PC-9 (cell line): ENCODE data around the gene UBN1.

Experiments
- EZH2 ChIP-seq: fragments of 200-600 bp; sonication (generic); IDR thresholded peaks from 2 replicates; pipeline ENCODE4 v1.8.0; 2017; ENCODE audit warnings: antibody characterized with exemption, low read depth
- TF ChIP-seq, protein P1 (sequence below): fragments of 200-600 bp; sonication (generic); conservative IDR thresholded peaks from 2 replicates; pipeline ENCODE4 v1.6.1; 2017; ENCODE audit warnings: mixed run types, antibody characterized with exemption, mild to moderate bottlenecking, moderate library complexity

DNA sequence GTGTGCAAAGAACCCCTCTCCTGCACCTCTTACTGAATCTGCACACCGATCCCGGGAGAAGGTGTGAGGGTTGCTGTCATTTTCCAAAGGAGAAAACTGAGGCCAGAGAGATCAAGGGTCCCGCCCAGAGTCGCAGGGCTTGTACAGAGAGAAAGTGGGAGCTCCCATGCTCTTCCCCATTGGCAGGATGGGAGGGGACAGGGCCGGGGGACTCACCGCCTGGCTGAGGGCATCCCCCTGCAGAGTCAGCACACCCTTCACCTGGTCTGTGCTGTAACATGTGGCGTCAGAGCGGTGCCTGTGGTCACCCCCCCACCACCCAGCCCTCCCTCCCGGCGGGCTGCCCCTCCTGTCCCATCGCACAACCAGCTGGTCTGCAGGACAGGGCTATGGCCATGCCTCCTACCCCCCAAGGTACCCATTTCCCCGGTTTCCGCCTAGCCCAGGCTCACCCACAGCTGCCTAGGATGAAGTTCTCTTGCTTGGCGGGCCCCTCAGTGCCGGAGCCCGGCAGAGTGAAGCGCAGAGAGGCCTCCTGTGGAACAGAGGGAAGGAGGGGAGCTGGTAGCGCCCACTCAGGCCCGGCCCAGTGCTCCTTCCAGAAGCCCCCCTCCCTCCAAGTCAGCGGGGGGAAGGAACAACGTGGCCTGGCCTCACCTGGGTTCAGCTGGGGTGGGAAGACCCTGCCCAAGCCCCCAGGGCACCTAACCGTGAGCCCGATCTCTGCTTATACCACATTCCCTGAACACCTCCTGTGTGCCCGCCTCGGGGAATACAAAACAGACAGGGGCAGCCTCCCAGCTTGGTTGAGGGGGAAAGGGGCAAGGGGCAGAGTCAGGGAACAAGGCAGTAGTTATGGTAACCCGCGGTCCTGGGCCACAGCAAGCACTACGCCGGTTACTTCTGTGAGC is 46.0 kb upstream of the UBN1 start:
- no peak for TF ChIP-seq EZH2
- TF ChIP-seq, protein P1, sequence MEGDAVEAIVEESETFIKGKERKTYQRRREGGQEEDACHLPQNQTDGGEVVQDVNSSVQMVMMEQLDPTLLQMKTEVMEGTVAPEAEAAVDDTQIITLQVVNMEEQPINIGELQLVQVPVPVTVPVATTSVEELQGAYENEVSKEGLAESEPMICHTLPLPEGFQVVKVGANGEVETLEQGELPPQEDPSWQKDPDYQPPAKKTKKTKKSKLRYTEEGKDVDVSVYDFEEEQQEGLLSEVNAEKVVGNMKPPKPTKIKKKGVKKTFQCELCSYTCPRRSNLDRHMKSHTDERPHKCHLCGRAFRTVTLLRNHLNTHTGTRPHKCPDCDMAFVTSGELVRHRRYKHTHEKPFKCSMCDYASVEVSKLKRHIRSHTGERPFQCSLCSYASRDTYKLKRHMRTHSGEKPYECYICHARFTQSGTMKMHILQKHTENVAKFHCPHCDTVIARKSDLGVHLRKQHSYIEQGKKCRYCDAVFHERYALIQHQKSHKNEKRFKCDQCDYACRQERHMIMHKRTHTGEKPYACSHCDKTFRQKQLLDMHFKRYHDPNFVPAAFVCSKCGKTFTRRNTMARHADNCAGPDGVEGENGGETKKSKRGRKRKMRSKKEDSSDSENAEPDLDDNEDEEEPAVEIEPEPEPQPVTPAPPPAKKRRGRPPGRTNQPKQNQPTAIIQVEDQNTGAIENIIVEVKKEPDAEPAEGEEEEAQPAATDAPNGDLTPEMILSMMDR, result no peak
